ENCODE results near the gene POLR3H. TPM values are rescaled to one million over a fixed set of nuclear protein-coding genes. Genes with fewer than 3 reads are reported as not detected.

POLR3H gene
- polyA plus RNA-seq, 1 donor (not counting 4 experiments of a cell fraction or from before 2014, with no cell fraction given): 44.7 TPM

- DNase-seq (ENCODE audit: low read depth, low spot score) (no peak), FAIRE-seq (no peak)
- dilution Hi-C loops (cut with MboI; ENCODE audit: extremely low pct_ligation_motif_present, low sequenced_read_pairs): no loop called here
- Histone ChIP-seq H3K4me2 (ENCODE audit: control insufficient read depth, extremely low read depth, insufficient read depth, low read depth, low read length) (no peak overlapping the region), H3K9me1 (ENCODE audit: control insufficient read depth, extremely low read depth, insufficient read depth, low read length) (no peaks in the 10 kb centered on the region), H3K9ac (ENCODE audit: control insufficient read depth, extremely low read depth, insufficient read depth, low read length) (no peak overlapping the region), H2AFZ (ENCODE audit: control insufficient read depth, low read length) (no peak overlapping the region), H3K4me3 (ENCODE audit: control insufficient read depth in 2 of 3, extremely low read depth in 1 of 3, insufficient read depth in 2 of 3, low read depth in 1 of 3, low read length in 3 of 3) (no peak overlapping the region), H3K9me3 (ENCODE audit: control insufficient read depth, low read depth, low read length) (no peaks in the 10 kb centered on the region), H3K27me3 (ENCODE audit: control insufficient read depth, extremely low read depth, insufficient read depth, low read length) (no peaks in the 10 kb centered on the region), H3K27ac (ENCODE audit: control insufficient read depth, insufficient read depth, low read length) (no peak overlapping the region), H4K20me1 (ENCODE audit: control insufficient read depth, extremely low read depth, insufficient read depth, low read length) (no peaks in the 10 kb centered on the region), H3K79me2 (ENCODE audit: control insufficient read depth, insufficient read depth, low read length) (peaks cover 6% of the 10 kb centered on the region), H3K36me3 (ENCODE audit: control insufficient read depth in 2 of 2, extremely low read depth in 1 of 2, insufficient read depth in 2 of 2, low read length in 2 of 2) (peaks cover 32 to 61% of the 10 kb centered on the region in 2 experiments), H3K4me1 (ENCODE audit: control insufficient read depth, extremely low read depth, insufficient read depth, low read length) (peaks cover 11% of the 10 kb centered on the region)
- TF ChIP-seq, protein P1, sequence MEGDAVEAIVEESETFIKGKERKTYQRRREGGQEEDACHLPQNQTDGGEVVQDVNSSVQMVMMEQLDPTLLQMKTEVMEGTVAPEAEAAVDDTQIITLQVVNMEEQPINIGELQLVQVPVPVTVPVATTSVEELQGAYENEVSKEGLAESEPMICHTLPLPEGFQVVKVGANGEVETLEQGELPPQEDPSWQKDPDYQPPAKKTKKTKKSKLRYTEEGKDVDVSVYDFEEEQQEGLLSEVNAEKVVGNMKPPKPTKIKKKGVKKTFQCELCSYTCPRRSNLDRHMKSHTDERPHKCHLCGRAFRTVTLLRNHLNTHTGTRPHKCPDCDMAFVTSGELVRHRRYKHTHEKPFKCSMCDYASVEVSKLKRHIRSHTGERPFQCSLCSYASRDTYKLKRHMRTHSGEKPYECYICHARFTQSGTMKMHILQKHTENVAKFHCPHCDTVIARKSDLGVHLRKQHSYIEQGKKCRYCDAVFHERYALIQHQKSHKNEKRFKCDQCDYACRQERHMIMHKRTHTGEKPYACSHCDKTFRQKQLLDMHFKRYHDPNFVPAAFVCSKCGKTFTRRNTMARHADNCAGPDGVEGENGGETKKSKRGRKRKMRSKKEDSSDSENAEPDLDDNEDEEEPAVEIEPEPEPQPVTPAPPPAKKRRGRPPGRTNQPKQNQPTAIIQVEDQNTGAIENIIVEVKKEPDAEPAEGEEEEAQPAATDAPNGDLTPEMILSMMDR (optimal IDR thresholded peaks at IDR 0.05 in 1 of 3, IDR thresholded peaks at IDR 0.05 in 1 of 3, conservative IDR thresholded peaks at IDR 0.05 in 1 of 3; ENCODE audit: extremely low read depth in 1 of 3, insufficient read depth in 2 of 3, low read length in 3 of 3): no peak
- TF ChIP-seq EZH2 (IDR thresholded peaks at IDR 0.05; ENCODE audit: low read length): no peak
These were observed 32.7 kb downstream of the POLR3H start for GRCh38 chr22:41511521-41511968.

GRCh38 chr22:41508770-41509170 lies 35.5 kb downstream of the POLR3H start:
- DNase-seq (ENCODE audit: low read depth, low spot score): no peak
- no peak for FAIRE-seq
- peaks cover 19 to 37% of the 10 kb centered on the region in 2 experiments for H3K36me3 ChIP-seq (ENCODE audit: control insufficient read depth in 2 of 2, extremely low read depth in 1 of 2, insufficient read depth in 2 of 2, low read length in 2 of 2)

More at GRCh38 chr22:41508770-41509170, 35.5 kb downstream of the POLR3H start:
- Histone ChIP-seq H3K27ac (ENCODE audit: control insufficient read depth, insufficient read depth, low read length) (no peak overlapping the region), H3K27me3 (ENCODE audit: control insufficient read depth, extremely low read depth, insufficient read depth, low read length) (no peaks in the 10 kb centered on the region), H3K79me2 (ENCODE audit: control insufficient read depth, insufficient read depth, low read length) (peaks cover 8% of the 10 kb centered on the region), H3K9me3 (ENCODE audit: control insufficient read depth, low read depth, low read length) (no peaks in the 10 kb centered on the region), H2AFZ (ENCODE audit: control insufficient read depth, low read length) (no peak overlapping the region), H4K20me1 (ENCODE audit: control insufficient read depth, extremely low read depth, insufficient read depth, low read length) (no peaks in the 10 kb centered on the region), H3K9ac (ENCODE audit: control insufficient read depth, extremely low read depth, insufficient read depth, low read length) (no peak overlapping the region), H3K9me1 (ENCODE audit: control insufficient read depth, extremely low read depth, insufficient read depth, low read length) (no peaks in the 10 kb centered on the region), H3K4me1 (ENCODE audit: control insufficient read depth, extremely low read depth, insufficient read depth, low read length) (peaks cover 22% of the 10 kb centered on the region), H3K4me3 (ENCODE audit: control insufficient read depth in 2 of 3, extremely low read depth in 1 of 3, insufficient read depth in 2 of 3, low read depth in 1 of 3, low read length in 3 of 3) (no peak overlapping the region), H3K4me2 (ENCODE audit: control insufficient read depth, extremely low read depth, insufficient read depth, low read depth, low read length) (no peak overlapping the region)
- no peak for TF ChIP-seq EZH2 (IDR thresholded peaks at IDR 0.05; ENCODE audit: low read length)
- TF ChIP-seq, protein P1 (optimal IDR thresholded peaks at IDR 0.05 in 1 of 3, IDR thresholded peaks at IDR 0.05 in 1 of 3, conservative IDR thresholded peaks at IDR 0.05 in 1 of 3; ENCODE audit: extremely low read depth in 1 of 3, insufficient read depth in 2 of 3, low read length in 3 of 3): no peak
- dilution Hi-C loops (cut with MboI; ENCODE audit: extremely low pct_ligation_motif_present, low sequenced_read_pairs): no loop called here
